Stimulated activated effector memory CD8-positive, alpha-beta T cell treated with anti-CD3 and anti-CD28 coated beads, Interleukin-12 subunit alpha, Interleukin-12 subunit beta, amount 100 ng/mL, for 72 hours (primary cell): ENCODE results near the gene MMP13.
"Not testable (repeated sequence)": the region's sequence is repeated elsewhere in the genome, so short reads cannot be mapped to it uniquely, and the experiment has no call there.

Experiments
- ATAC-seq: fragments of 150-1000 bp; cut with Tn5 transposase; 2 replicates; pipeline ENCODE4 v1.10.0; 2021
- DNase-seq, 2 donors: peaks; one replicate each; pipeline ENCODE4 v3.0.0; 2021 to 2022; ENCODE audit warnings: low spot score in 2 of 2
- H3K27ac Mint-ChIP-seq: one replicate; pipeline ENCODE4 v1.8.0; 2022; ENCODE audit warnings: mild to moderate bottlenecking, mixed read lengths
- H3K36me3 Mint-ChIP-seq: one replicate; pipeline ENCODE4 v1.8.0; 2022; ENCODE audit warnings: mild to moderate bottlenecking, mixed read lengths
- H3K4me1 Mint-ChIP-seq: one replicate; pipeline ENCODE4 v1.8.0; 2022; ENCODE audit warnings: mixed read lengths
- H3K4me3 Mint-ChIP-seq: one replicate; pipeline ENCODE4 v1.8.0; 2022; ENCODE audit warnings: mild to moderate bottlenecking, mixed read lengths
- H3K9me3 Mint-ChIP-seq: one replicate; pipeline ENCODE4 v1.8.0; 2022; ENCODE audit warnings: mixed read lengths

The MMP13 gene

DNA sequence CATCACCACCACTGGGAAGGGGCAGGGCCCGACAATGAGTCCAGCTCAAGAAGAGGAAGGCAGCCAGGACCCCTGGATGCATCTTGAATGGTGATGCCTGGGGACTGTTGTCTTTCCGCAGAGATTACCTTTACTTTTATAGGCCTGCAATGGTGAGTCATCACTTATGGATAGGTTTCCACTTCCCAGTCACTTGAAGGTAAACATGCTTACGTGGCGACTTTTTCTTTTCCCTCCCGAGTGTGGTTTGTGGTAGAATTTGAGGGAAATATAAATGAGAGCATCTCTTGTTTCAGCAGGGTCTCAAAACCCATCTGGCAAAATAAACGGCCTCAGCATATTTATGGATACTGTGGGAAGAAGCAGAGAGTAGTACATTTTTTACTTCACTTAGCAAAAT is at the start of gene MMP13:
Gene MMP13, minus strand, starts transcription at position 109 of the 400 bp plus-strand sequence. Its CDS starts 27 bp downstream, at position 82.
- Mint-ChIP-seq H3K4me1 (no peaks in the 10 kb centered on the region), H3K9me3 (no peaks in the 10 kb centered on the region), H3K36me3 (no peaks in the 10 kb centered on the region), H3K4me3 (no peak within 1 kb of the TSS), H3K27ac (no peak within 1 kb of the TSS)
- DNase-seq, result no peak
- no peak for ATAC-seq

DNA sequence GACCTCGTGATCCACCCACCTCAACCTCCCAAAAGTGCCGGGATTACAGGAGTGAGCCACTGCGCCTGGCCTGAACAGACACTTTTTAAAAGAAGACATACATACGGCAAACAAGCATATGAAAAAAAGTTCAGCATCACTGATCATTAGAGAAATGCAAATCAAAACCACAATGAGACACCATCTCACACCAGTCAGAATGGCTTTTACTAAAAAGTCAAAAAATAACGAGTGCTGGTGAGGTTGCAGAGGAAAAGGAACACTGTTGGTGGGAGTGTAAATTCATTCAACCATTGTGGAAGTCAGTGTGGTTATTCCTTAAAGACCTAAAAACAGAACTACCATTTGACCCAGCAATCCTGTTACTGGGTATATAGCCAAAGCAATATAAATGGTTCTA is 48.7 kb upstream of the MMP13 start:
- H3K36me3 Mint-ChIP-seq, ATAC-seq, H3K9me3 Mint-ChIP-seq, H3K4me1 Mint-ChIP-seq, H3K27ac Mint-ChIP-seq, H3K4me3 Mint-ChIP-seq, DNase-seq: not testable (repeated sequence)

DNA sequence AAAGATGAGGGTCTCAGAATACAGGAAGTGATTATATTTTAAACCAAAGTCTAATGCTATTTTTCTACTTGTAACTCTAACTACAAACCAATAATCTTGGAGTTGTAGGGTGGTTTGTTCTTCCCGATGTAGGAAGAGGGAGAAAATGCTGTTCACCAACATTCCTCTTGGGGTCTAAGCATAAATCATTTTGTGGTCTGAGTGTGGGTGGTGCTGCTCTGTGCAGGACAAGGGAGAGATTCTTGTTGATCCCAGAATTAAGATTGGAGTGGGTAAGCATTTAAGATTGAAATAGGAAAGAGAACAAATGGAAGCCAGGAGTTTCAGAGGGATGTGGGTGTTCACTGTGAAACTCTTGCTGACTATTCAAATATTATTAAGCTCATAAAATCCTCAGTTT is 38.6 kb upstream of the MMP13 start:
- no peaks in the 10 kb centered on the region for H3K36me3 Mint-ChIP-seq
- no peaks in the 10 kb centered on the region for H3K4me1 Mint-ChIP-seq
- ATAC-seq (no peak), DNase-seq (no peak)
- no peaks in the 10 kb centered on the region for H3K9me3 Mint-ChIP-seq
- H3K4me3 Mint-ChIP-seq, result no peak overlapping the region
- H3K27ac Mint-ChIP-seq, result no peak overlapping the region

DNA sequence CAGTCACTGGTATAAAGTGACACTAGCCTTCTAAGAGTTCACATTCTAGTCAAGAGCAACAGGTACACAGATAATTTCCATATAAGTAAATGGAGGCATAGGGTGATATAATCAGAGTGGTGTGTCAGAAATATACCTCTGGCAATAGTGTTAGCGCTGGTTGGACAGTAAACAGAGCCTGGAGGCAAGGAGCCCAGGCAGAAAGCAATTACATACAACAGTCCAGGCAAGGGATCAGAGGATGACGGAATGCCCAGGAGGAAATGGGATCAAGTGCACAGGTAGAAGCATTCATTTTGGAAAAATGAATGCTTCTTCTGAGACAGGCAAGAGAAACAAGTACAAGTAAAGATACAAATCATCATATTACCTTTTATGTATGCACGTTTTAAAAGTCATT is 36.2 kb upstream of the MMP13 start:
- DNase-seq (no peak), ATAC-seq (no peak)
- H3K4me3 Mint-ChIP-seq, result no peak overlapping the region
- no peaks in the 10 kb centered on the region for H3K9me3 Mint-ChIP-seq
- H3K4me1 Mint-ChIP-seq, result no peaks in the 10 kb centered on the region
- no peak overlapping the region for H3K27ac Mint-ChIP-seq
- H3K36me3 Mint-ChIP-seq, result no peaks in the 10 kb centered on the region

DNA sequence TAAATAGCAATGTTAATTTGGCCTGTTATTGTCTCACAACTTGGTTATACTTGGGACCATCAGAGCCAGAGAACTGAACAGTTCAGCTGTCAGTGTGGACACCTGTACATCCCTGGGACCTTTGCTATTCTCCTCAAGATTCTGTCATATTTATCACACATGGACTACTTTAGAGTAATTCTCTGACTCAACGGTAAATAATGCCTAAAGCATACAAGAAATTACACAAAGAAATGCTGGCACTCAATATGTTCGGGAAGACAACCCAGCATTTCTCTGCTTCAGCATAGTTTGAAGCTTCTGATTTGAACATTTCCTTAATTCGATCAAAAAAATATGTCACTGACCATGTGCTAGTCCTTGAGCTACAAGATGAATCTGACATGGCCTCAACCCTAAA is 34.6 kb upstream of the MMP13 start:
- no peaks in the 10 kb centered on the region for H3K9me3 Mint-ChIP-seq
- H3K27ac Mint-ChIP-seq, result no peak overlapping the region
- DNase-seq (no peak), ATAC-seq (no peak)
- H3K4me3 Mint-ChIP-seq, result no peak overlapping the region
- no peaks in the 10 kb centered on the region for H3K4me1 Mint-ChIP-seq
- no peaks in the 10 kb centered on the region for H3K36me3 Mint-ChIP-seq

DNA sequence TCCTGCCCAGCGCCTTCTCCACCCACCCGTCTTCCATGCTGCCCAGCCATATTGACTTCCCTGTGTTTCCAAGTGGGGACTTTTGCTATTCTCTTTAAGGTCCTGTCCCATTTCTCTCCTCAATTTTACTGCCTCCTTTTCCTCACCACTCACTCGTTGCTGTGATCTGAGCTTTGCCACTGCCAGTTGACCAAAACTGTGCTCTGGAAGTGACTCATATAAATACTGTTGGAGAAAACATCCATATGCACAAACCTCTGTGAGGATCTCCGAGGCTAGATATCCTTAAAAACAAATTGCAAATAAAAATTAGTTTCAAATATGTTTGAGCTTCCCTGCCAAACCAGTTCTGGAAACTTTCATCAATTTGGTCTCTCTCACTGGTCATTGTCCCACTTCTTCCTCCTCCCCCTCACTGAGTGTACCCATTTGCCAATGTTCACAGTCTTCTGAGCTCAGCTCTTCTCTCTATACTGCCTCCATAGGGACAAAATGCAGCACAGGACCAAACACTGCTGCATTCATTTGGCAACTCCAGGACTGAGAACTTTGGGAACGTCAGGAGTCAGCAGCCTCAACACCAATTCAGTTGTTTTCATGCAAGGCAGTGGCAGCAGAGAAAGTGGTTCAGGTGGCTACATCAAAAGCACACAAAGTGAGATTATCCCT is 34.0 kb upstream of the MMP13 start:
- no peak for ATAC-seq
- Mint-ChIP-seq H3K9me3 (no peaks in the 10 kb centered on the region), H3K4me1 (no peaks in the 10 kb centered on the region), H3K36me3 (no peaks in the 10 kb centered on the region), H3K4me3 (no peak overlapping the region), H3K27ac (no peak overlapping the region)
- no peak for DNase-seq

DNA sequence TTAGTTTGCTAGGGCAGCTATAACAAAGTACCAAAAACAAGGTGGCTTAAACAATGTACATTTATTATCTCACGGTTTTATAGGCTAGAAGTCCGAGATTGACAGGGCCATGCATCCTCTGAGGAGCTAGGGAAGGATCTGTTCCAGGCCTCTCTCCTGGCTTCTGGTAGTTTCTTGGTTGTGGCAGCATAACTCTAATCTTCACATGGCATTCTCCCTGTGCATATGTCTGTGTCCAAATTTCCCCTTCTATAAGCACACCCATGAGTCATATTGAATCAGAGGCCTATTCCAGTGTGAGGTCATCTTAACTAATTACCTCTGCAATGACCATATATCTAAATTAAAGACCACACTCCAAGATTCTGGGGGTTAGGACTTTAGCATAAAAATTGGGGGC is 31.3 kb upstream of the MMP13 start:
- H3K4me1 Mint-ChIP-seq, result no peaks in the 10 kb centered on the region
- H3K9me3 Mint-ChIP-seq, result no peaks in the 10 kb centered on the region
- DNase-seq, result no peak
- H3K4me3 Mint-ChIP-seq, result no peak overlapping the region
- ATAC-seq, result no peak
- H3K27ac Mint-ChIP-seq, result no peak overlapping the region
- H3K36me3 Mint-ChIP-seq, result no peaks in the 10 kb centered on the region

DNA sequence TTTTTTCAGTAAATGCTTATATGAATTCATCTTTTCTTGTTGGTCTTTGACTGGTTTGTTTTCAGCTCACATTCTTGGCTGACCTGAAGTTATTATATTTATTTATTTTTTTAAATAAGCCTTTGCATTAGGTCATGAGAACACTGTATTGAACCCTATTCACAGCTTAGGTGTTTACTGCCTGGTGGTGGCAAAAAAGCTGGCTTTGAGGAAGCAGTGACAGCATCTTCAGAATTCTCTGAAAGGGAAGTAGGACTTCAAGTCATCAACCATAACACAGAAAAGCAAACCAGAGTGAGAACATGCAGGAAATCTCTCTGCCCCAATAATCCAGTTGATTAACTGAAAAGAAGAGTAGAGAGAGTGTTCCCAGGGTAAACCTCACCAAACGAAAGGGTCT is 30.3 kb upstream of the MMP13 start:
- H3K36me3 Mint-ChIP-seq, result no peaks in the 10 kb centered on the region
- no peak overlapping the region for H3K4me3 Mint-ChIP-seq
- DNase-seq, result no peak
- no peaks in the 10 kb centered on the region for H3K9me3 Mint-ChIP-seq
- H3K27ac Mint-ChIP-seq, result no peak overlapping the region
- no peaks in the 10 kb centered on the region for H3K4me1 Mint-ChIP-seq
- ATAC-seq, result no peak

DNA sequence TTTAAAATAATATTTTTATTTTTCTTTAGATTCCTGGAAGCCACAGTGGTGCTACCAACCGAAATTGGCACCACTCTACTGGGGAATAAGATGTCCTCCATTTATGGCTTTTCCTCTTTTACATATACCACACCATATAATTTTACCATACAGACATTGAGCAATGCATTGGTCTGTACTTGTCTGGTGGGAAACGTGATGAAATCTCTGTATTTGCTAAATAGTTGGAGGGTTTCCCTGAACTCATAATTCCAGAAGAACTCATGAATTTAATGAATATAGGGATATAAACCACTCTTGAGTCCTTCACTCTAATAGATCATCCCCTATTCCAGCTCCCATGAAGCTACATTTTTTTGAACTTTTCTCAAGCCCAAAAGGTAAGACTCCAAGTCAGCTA is 28.0 kb upstream of the MMP13 start:
- DNase-seq (no peak), ATAC-seq (no peak)
- no peaks in the 10 kb centered on the region for H3K36me3 Mint-ChIP-seq
- no peak overlapping the region for H3K4me3 Mint-ChIP-seq
- no peaks in the 10 kb centered on the region for H3K9me3 Mint-ChIP-seq
- H3K27ac Mint-ChIP-seq, result no peak overlapping the region
- H3K4me1 Mint-ChIP-seq, result no peaks in the 10 kb centered on the region

DNA sequence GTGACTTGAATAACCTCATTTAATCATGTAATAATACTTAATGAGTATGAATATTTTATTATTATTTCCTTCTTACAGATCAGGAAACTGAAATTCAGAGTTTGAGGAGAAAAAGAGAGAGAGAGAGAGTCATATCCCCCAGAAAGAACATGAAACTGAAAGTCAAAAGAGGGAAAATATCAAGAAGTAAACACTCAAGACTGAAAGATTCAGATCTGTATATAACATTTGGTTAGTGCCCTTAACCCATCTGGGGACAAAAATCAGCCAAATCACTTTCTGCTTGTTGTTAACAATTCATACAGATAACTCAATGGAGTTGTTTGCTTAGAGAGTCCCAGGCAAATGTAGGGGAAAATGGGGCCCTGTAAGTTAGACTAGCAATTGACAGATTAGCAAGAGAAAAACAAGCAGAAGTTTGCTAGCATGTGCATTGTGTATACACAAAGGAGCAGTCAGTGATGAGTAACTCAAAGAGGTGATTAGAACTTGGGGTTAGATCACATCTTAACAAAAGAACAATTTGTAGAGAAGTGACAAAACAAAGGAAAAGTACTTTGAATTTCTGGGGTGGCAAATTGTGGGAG is 25.9 kb upstream of the MMP13 start:
- no peaks in the 10 kb centered on the region for H3K4me1 Mint-ChIP-seq
- H3K9me3 Mint-ChIP-seq, result no peaks in the 10 kb centered on the region
- no peak overlapping the region for H3K4me3 Mint-ChIP-seq
- DNase-seq (no peak), ATAC-seq (no peak)
- no peaks in the 10 kb centered on the region for H3K36me3 Mint-ChIP-seq
- H3K27ac Mint-ChIP-seq, result no peak overlapping the region

DNA sequence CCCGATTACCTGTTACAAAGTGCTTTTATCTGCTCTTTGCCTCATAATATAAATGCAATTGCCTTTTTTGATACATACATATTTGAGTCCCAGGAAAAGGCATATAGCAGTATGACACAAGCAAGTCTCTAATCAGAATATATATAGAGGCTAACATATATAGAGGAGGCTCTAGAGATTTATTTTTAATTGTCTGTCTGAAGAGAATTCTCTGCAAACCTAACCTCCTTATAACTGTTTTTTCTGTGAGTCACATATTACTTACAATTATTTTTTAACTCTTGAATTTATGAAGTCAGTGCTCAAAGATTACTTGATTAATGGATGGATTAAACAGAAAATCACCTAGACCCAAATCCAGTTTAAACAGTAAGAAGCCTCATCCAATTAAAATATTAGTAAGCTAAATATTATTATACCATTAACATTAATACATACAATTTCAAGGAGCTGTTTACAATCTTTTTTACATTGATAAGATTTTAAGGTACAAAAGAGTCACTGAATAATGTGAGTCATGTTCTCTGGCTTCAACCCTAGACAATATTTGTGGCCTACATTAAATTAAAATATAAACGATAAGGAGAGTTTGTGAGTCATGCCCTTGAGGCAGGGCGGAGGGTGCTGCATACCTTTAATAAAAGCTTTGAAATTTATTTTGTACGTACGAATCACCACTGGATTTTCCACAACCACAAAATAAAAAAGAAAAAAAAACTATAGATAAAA is 19.2 kb upstream of the MMP13 start:
- no peak overlapping the region for H3K4me3 Mint-ChIP-seq
- H3K36me3 Mint-ChIP-seq, result no peaks in the 10 kb centered on the region
- H3K9me3 Mint-ChIP-seq, result no peaks in the 10 kb centered on the region
- ATAC-seq (no peak), DNase-seq (no peak)
- no peaks in the 10 kb centered on the region for H3K4me1 Mint-ChIP-seq
- H3K27ac Mint-ChIP-seq, result no peak overlapping the region

DNA sequence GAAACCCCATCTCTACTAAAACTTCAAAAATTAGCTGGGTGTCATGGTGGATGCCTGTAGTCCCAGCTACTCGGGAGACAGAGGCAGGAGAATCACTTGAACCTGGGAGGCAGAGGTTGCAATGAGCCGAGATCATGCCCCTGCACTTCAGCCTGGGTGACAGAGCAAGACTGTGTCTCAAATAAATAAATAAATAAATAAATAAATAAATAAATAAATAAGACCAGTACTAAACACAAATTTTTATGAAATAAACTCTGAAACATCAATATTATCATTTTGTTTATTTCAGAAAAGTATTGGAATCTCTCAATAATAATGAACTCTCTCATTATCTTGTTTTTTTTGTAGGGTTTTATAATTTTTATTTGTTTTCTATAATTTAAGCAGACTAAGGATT is 18.2 kb upstream of the MMP13 start:
- H3K4me3 Mint-ChIP-seq, DNase-seq, H3K4me1 Mint-ChIP-seq, H3K36me3 Mint-ChIP-seq, ATAC-seq, H3K9me3 Mint-ChIP-seq, H3K27ac Mint-ChIP-seq: not testable (repeated sequence)

DNA sequence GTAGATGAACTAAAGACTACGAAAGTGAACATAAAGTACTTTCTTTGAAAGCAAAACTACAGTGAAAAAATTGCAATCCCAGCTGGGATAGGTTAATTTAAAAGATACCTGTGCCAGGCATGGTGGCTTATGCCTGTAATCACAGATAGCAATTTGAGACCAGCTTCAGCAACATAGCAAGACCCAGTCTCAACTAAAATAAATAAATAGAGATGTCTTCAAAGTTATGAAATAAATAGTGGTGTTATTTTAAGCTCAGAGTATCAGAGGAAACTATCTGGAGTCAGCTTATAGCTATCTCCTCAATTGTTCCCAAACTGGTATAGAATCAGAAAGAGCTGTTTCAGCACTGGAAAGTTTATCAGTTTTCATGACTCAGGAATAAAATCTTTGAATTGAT is 17.3 kb upstream of the MMP13 start:
- no peaks in the 10 kb centered on the region for H3K9me3 Mint-ChIP-seq
- H3K27ac Mint-ChIP-seq, result no peak overlapping the region
- H3K4me1 Mint-ChIP-seq, result no peaks in the 10 kb centered on the region
- DNase-seq (no peak), ATAC-seq (no peak)
- H3K36me3 Mint-ChIP-seq, result no peaks in the 10 kb centered on the region
- H3K4me3 Mint-ChIP-seq, result no peak overlapping the region

DNA sequence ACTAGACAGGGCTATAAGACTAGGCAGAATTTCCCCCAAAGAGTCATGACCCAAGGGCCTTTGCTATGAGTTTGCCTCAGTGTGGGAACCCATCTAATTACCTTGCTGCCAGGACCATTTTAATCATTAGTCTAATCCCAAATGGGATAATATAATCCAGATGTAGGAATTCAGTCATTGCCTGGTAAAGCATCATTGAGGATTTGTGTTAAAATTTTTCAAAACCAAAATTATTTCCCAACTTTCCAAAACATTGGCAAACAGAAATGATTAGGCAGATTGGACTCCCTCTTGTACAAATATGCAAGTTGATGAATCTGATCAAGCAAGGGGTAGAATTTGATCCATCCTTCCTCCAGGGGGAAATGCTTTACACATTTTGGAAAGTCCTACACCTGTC is 16.2 kb upstream of the MMP13 start:
- Mint-ChIP-seq H3K36me3 (no peaks in the 10 kb centered on the region), H3K27ac (no peak overlapping the region), H3K4me3 (no peak overlapping the region), H3K9me3 (no peaks in the 10 kb centered on the region), H3K4me1 (no peaks in the 10 kb centered on the region)
- ATAC-seq, result no peak
- no peak for DNase-seq

DNA sequence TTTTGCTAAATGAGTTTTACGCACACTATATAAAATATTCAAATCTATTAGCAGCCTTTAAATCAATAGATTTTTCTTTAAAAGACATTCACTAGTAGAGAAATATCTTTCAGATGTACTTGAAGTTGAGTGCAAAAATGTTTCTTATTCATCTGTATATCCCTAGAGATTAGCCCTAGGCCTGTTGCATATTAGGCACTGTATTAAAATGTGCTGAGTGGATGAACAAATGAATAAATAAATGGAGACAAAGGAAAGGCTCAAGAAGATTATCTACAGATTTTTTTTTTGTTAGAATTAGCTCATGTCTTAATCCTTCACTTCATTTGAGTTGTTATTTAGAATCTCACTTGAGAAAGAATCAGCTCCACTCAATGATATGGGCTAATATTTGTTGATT is 12.0 kb upstream of the MMP13 start:
- Mint-ChIP-seq H3K36me3 (no peaks in the 10 kb centered on the region), H3K27ac (no peak overlapping the region), H3K4me3 (no peak overlapping the region), H3K4me1 (no peaks in the 10 kb centered on the region), H3K9me3 (no peaks in the 10 kb centered on the region)
- ATAC-seq, result no peak
- no peak for DNase-seq

DNA sequence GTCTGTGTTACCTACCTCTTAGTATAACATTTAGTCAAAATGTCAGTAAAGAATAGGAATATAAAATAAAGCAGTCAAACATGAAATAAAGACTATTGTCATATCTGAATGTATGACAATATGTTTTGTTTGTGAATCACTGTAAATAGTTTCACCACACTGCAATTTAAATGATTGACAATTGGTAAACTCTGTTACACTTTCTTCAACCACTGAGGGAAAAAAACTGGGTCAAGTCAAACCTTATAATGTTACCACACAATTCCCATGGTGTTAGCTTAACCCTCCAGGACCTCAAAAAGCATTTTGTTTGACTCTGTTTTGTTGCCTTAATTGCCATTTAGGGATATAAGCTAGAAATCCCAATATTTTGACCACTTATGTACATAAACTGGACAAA is 10.5 kb upstream of the MMP13 start:
- Mint-ChIP-seq H3K9me3 (no peaks in the 10 kb centered on the region), H3K27ac (no peak overlapping the region), H3K4me3 (no peak overlapping the region), H3K4me1 (no peaks in the 10 kb centered on the region), H3K36me3 (no peaks in the 10 kb centered on the region)
- DNase-seq (no peak), ATAC-seq (no peak)
